Endothelial cell (in vitro differentiated cells): ENCODE data around the gene BANK1. TPM values are rescaled to one million over a fixed set of nuclear protein-coding genes. Genes with fewer than 3 reads are reported as not detected.

Source experiments
- DNase-seq: peaks from one replicate; pipeline ENCODE4 v3.0.0; 2021; ENCODE audit warnings: low spot score
- H3K27ac Mint-ChIP-seq: one replicate; pipeline ENCODE4 v1.8.0; 2021; ENCODE audit warnings: mixed read lengths, inconsistent platforms; ENCODE audit not compliant: unreplicated experiment
- H3K27me3 Mint-ChIP-seq: one replicate; pipeline ENCODE4 v1.8.0; 2021; ENCODE audit warnings: mild to moderate bottlenecking, moderate library complexity, mixed read lengths, inconsistent platforms; ENCODE audit not compliant: unreplicated experiment
- H3K36me3 Mint-ChIP-seq: one replicate; pipeline ENCODE4 v1.8.0; 2021; ENCODE audit warnings: mild to moderate bottlenecking, low read depth, mixed read lengths, inconsistent platforms; ENCODE audit not compliant: unreplicated experiment
- H3K4me1 Mint-ChIP-seq: one replicate; pipeline ENCODE4 v1.8.0; 2021; ENCODE audit warnings: mild to moderate bottlenecking, mixed read lengths, inconsistent platforms; ENCODE audit not compliant: unreplicated experiment
- H3K4me3 Mint-ChIP-seq: one replicate; pipeline ENCODE4 v1.8.0; 2021; ENCODE audit warnings: mild to moderate bottlenecking, mixed read lengths, inconsistent platforms; ENCODE audit not compliant: unreplicated experiment
- H3K9me3 Mint-ChIP-seq: one replicate; pipeline ENCODE4 v1.8.0; 2021; ENCODE audit warnings: mixed read lengths, inconsistent platforms; ENCODE audit not compliant: unreplicated experiment
- total RNA-seq: library from RNA; stranded (reverse); fragmentation: NEBNext Ultra II Directional; extraction: Animal tissue kit (Norgen Biotek cat#: 25700); gene quantifications from one replicate; pipeline ENCODE4 v1.2.1, GENCODE V29; 2021; ENCODE audit not compliant: unreplicated experiment
- TF ChIP-seq, protein P1 (sequence below): fragments of 200-600 bp; sonication (generic); IDR thresholded peaks from one replicate; pipeline ENCODE4 v1.5.0; 2021; ENCODE audit warnings: antibody characterized with exemption; ENCODE audit not compliant: unreplicated experiment

BANK1 gene
- total RNA-seq, 1 donor from 2014 or later, result 3.7 TPM

GRCh38 chr4:101801958-101802357 is 11.4 kb downstream of the BANK1 start:
- Mint-ChIP-seq H3K27me3 (no peaks in the 10 kb centered on the region), H3K36me3 (no peaks in the 10 kb centered on the region), H3K27ac (no peak overlapping the region), H3K4me1 (no peaks in the 10 kb centered on the region), H3K9me3 (no peaks in the 10 kb centered on the region), H3K4me3 (no peak overlapping the region)
- no peak for DNase-seq
- TF ChIP-seq, protein P1, sequence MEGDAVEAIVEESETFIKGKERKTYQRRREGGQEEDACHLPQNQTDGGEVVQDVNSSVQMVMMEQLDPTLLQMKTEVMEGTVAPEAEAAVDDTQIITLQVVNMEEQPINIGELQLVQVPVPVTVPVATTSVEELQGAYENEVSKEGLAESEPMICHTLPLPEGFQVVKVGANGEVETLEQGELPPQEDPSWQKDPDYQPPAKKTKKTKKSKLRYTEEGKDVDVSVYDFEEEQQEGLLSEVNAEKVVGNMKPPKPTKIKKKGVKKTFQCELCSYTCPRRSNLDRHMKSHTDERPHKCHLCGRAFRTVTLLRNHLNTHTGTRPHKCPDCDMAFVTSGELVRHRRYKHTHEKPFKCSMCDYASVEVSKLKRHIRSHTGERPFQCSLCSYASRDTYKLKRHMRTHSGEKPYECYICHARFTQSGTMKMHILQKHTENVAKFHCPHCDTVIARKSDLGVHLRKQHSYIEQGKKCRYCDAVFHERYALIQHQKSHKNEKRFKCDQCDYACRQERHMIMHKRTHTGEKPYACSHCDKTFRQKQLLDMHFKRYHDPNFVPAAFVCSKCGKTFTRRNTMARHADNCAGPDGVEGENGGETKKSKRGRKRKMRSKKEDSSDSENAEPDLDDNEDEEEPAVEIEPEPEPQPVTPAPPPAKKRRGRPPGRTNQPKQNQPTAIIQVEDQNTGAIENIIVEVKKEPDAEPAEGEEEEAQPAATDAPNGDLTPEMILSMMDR, result no peak

DNA sequence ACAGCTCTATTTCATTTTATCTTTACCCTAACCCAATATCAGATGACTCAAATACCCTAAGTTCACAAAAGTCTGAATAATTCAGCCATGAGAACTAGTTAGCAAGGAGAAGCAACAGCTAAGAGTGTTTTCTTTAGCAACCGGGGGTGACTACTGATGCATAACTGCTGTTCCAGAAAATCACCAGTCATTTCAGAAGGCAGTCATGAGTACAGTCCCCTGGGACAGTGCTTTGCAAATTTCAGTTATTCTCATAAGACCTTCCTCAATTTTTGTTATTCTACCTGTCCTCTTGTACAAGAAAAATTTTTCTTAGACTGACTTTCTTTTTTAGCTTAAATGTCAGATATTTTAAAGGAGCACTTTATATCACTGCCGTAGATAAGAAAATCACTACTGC is 16.4 kb downstream of the BANK1 start:
- TF ChIP-seq, protein P1, result no peak
- Mint-ChIP-seq H3K36me3 (no peaks in the 10 kb centered on the region), H3K9me3 (no peaks in the 10 kb centered on the region), H3K4me3 (no peak overlapping the region), H3K4me1 (no peaks in the 10 kb centered on the region), H3K27ac (no peak overlapping the region), H3K27me3 (no peaks in the 10 kb centered on the region)
- DNase-seq, result no peak

- no peaks in the 10 kb centered on the region for H3K9me3 Mint-ChIP-seq
Observed at GRCh38 chr4:101807351-101807750, 16.8 kb downstream of the BANK1 start.

DNA sequence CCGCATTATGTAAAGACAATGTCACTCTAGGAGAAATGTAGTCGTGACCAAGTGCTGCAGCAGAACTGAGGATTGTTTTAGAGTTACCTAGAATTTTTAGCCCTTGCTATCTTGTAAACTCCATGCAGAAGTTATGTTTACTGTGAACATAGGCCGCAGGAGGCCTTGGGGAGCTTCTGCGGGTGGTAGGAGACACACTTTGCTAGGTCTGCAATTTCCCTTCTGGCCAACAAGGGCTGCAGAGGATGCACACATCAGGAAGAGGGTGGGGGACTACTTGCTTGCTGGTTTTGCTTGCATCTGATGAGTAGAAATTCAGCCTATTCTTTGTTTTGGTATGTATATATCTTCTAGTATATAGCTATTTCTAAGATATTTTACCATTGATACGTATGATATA is 23.1 kb downstream of the BANK1 start:
- Mint-ChIP-seq H3K36me3 (no peaks in the 10 kb centered on the region), H3K4me1 (no peaks in the 10 kb centered on the region), H3K27me3 (no peaks in the 10 kb centered on the region), H3K27ac (no peak overlapping the region), H3K9me3 (no peaks in the 10 kb centered on the region), H3K4me3 (no peak overlapping the region)
- TF ChIP-seq, protein P1, result no peak
- no peak for DNase-seq

More at GRCh38 chr4:101807351-101807750, 16.8 kb downstream of the BANK1 start:
- no peaks in the 10 kb centered on the region for H3K27me3 Mint-ChIP-seq
- no peak overlapping the region for H3K27ac Mint-ChIP-seq
- no peak overlapping the region for H3K4me3 Mint-ChIP-seq
- no peaks in the 10 kb centered on the region for H3K4me1 Mint-ChIP-seq
- no peaks in the 10 kb centered on the region for H3K36me3 Mint-ChIP-seq
- DNase-seq, result no peak
- TF ChIP-seq, protein P1, result no peak

- H3K27me3 Mint-ChIP-seq, result no peaks in the 10 kb centered on the region
- TF ChIP-seq, protein P1, result no peak
- H3K4me3 Mint-ChIP-seq, result no peak overlapping the region
- H3K4me1 Mint-ChIP-seq, result no peaks in the 10 kb centered on the region
- no peaks in the 10 kb centered on the region for H3K9me3 Mint-ChIP-seq
- no peak for DNase-seq
- H3K27ac Mint-ChIP-seq, result no peak overlapping the region
- H3K36me3 Mint-ChIP-seq, result no peaks in the 10 kb centered on the region
Observed at GRCh38 chr4:101818362-101818761, 27.8 kb downstream of the BANK1 start.
